HUDEP-2 (cell line): ENCODE data around the gene POU2AF2.
"Not testable (repeated sequence)": the region's sequence is repeated elsewhere in the genome, so short reads cannot be mapped to it uniquely, and the experiment has no call there.

ENCODE experiments used
- DNase-seq, 76 experiments: peaks; one replicate each; lab custom pipeline; 2025; ENCODE audit not compliant: unreplicated experiment in 76 of 76; lab: John Stamatoyannopoulos, UW

The POU2AF2 gene

DNA sequence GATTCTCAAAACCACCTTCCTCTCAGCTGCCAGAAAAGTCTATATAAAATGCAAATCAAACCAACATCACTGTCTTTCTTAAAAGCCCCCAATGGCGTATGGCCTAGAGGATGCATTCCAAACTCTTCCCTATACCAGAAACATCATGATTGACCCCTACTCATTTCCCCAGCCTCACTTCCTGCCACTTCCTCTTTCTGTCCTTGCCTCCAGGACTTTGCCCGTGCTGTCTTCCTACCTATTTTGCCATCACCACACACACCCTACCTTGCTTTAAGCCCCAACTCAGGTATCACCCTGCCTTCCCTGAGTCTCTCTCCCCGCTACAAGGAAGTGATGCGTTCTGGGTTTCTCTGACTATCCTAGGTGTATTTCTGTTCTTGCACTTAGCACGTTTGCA lies 8.1 kb downstream of the POU2AF2 start:
- no peak for DNase-seq

DNA sequence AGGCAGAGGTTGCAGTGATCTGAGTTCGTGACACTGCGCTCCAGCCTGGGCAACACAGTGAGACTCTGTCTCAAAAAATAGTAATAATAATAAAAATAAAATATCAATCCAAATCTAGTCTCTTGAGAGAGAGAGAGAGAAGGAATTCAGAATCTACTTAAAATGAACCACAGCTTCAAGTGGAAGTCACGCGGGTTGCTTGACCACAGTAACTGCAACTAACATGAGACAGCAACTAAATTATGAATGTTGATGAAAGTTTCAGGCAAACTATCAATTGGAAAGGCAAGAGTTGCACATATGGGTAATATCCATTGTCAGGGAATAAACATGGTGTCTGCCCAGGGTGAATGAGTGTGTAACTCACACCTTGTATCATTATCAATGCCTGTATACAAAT lies 12.5 kb downstream of the POU2AF2 start:
- DNase-seq = no peak

DNA sequence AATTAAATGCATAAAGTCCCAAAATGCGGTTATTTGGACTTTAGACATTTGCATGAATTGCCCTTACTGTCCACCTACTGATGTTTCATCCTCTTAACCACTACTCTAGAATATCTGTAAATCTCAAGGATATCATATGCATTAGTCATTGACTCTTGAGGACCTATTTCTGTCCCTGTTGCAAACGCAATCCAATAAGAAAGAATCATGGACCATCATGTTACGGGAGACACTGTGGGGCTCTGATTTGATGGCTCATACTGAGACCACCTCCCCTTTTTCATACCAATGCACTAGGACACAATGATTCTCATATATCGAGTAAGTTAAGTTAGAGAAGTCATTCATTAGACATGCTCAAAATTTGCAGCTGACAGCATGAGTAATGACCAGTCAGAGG lies 14.4 kb downstream of the POU2AF2 start:
- DNase-seq = no peak

DNA sequence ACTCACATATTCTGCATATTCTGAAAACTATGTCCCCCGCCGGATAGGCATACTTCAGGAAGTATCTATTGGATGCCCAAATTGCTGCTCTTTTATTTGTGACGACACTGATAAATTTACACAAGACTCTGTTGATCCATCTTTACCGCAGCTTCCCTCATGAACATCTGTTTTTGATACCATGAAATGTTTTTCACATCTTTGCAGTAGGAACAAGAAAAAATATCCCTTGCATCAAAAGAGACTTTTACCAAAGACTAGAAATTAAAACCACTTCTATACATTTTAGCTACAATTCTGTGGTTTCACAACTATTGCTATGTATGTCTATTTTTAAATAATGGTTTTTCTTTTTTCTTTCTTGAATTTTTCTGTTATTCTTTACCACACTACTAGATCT lies 15.3 kb downstream of the POU2AF2 start:
- no peak for DNase-seq

DNA sequence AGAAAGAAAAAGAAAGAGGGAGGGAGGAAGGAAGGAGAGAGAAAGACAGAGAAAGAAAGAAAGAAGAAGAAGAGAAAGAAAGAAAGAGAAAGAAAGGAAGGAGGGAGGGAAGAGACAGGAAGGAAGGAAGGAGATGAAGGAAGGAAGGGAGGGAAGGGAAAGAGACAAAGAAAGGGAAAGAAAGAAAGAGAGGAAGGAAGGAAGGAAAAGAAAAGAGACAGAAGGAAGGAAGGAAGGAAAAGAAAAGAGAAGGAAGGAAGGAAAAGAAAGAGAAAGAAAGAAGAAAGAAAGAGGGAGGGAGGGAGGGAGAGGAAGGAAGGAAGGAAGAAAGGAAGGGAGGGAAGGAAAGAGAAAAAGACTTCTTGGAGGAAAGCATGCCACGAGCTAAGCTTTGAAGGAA lies 19.1 kb downstream of the POU2AF2 start:
- DNase-seq = no peak

DNA sequence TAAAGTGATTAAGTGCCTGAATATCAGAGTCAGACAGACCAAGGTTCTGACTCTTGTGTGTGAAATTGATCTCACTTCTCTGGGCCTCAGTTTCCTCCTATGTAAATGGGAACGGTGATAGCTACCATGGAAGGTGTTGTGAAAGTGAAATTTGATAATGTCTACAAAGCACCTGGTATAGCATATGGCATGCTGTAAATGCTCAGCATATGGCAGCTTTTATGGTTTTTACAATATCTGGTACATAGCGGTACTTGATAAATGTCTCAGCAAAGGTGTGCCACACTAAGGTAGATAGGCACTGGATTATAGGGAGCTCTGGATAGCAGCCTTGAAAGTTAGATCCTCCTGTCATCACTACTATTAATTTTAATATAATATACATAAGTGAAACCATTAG lies 19.9 kb downstream of the POU2AF2 start:
- DNase-seq = no peak

DNA sequence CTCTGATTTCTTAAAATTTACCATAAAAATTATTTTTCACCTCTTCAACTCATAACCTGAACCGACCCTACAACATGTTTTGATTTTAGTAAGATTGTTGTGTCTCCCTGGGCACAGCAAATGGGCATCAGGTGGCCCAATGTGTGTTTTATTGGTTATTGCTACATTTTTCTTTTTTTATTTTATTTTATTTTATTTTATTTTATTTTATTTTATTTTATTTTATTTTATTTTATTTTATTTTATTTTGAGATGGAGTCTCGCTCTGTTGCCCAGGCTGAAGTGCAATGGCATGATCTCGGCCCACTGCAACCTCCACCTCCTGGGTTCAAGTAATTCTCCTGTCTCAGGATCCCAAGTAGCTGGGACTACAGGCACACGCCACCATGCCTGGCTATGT lies 22.8 kb downstream of the POU2AF2 start:
- DNase-seq = not testable (repeated sequence)

DNA sequence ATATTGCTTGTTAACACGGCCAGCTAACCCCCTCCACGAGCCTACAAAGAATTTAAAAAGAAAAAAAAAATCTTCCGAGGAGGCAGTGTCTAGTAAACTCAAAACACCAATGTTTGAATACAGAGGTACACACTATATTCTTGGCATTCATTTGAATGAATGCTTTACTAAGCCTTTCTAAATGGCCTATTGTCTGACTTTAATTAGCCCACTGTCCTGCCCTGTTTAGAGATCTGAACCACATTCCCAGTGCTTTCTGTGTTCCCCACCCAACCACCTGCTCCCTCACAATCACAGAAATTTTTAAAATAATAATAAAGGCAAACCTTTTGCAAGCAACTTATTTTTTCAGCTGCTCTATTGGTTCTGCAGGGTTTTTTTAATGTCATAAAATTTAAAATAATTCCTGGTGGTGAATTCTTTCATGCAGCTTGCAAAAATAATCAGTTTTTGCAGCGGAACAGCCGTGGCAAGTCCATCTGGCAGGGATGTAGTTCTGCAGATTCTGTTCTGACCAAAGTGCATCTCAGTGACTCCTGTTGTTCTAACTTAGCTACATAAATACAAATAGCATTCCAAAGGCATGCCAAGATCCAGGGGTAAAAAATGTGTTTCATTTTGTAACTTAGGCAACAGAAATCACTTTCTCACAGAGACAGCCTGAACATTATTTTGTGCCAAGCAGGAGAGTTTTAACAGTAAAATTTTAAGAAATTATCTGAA lies 23.8 kb downstream of the POU2AF2 start:
- no peak for DNase-seq

DNA sequence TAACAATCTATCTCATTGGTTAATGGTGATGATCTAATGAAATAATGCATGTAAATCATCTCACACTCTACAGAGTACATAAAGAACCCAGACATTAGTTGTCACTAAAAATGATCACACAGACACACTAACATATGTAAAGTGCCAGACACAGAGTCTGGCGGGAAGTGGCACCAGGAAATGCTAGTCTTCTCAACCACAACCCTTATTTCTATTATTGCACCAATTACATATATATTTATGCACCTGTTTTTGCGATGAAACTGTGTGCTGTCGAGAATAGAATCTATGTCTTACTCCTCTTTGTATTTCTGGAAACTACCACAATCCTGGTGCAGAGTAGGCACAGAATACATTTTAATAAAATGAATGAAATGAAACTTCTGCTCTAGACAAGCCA lies 26.9 kb downstream of the POU2AF2 start:
- DNase-seq = no peak

DNA sequence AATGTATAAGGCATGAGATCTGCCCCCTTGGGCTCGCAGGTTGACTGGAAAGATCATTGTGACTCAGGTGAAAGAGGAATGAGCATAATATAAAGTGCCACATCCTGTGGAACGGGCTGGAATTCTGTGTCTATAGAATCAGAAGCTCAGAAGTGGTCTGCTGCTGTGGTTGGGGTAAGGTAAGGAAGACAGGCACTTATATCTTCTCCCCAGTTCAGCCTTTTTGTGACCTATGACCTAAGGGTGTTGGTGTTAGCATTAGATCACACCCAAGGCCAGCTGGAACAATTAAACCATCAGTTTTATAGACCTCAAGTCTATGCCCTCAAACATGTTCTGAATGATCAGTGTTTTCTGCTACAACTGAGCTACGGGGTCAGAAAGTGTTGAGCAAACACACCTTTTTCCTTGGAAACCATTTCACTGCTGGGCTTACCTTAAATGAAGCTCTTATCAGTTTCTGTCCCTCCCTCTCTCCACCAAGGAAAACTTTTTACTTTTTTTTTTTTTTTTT lies 37.1 kb downstream of the POU2AF2 start:
- DNase-seq = no peak

DNA sequence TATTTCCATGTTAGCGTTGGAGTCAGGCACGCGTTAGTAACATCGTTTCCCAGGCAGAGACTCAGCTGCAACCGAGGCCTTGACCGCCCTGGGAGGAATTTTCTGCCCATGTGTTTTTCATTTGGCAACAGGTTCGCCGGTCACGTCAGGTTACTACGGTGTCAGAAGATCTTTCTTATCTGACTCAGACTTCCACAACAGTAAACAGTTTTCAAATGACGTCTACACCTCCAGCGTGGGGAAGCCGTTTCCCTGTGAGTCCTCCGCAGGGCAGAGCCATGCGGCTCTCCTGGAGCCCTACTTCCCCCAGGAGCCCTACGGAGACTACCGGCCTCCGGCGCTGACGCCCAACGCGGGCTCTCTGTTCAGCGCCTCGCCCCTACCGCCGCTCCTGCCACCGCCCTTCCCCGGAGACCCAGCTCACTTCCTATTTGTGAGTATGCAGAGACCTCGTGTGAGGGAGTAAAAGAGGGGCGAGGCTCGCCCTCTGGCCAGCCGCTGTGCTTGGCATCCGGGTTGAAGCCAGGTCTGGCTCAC lies 38.5 kb downstream of the POU2AF2 start:
- no peak for DNase-seq

DNA sequence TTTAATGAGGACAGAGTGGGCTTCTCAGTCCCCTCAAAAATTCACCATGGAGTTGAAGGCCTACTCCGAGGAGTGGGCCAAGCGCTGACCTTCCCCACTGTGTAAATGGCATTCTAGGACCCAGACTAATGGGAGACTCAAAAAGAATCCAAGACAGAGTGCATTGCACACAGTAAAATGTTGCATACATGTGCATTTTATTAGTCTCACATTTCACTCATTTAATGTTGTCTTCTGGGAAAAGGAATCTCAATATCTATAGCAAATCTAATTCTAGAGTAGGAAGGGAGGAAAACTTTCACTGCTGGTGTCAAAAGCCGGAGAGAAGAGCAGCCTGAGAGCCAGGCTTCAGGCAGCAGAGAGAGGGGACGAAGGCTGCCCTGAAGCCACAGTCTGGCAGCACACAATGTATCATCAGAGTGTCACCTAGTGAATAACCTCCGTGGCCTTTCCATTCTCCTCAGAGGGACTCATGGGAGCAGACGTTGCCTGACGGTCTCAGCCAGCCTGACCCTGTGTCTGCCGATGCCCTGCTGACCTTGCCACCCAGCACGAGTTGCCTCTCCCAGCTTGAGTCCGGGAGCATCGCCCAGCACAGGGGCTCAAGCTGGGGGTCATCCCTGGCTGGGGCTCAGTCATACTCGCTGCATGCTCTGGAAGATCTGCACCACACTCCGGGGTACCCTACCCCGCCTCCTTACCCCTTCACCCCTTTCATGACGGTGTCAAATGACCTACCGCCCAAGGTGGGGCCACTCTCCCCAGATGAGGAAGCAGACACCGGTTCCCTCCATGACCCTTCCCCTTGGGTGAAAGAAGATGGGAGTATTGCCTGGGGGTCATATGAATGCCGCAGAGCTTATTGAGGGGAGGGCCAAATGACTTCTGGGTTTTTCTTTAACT lies 39.9 kb downstream of the POU2AF2 start:
- DNase-seq = no peak

DNA sequence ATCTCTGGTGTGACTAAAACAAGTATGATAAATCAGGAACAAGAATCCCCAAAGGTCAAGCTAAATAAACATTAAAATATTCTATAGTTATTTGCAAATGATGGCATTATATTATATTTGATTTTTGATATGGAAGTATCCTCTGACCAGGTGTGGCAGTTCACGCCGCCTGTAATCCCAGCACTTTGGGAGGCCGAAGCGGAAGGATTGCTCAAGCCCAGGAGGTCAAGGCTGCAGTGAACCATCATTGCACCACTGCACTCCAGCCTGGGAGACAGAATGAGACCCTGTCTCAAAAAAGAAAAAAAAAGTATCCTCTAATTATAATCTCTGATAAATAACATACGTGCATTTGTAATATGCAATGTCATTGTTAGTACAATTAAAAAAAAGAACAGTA lies 46.2 kb downstream of the POU2AF2 start:
- no peak for DNase-seq

DNA sequence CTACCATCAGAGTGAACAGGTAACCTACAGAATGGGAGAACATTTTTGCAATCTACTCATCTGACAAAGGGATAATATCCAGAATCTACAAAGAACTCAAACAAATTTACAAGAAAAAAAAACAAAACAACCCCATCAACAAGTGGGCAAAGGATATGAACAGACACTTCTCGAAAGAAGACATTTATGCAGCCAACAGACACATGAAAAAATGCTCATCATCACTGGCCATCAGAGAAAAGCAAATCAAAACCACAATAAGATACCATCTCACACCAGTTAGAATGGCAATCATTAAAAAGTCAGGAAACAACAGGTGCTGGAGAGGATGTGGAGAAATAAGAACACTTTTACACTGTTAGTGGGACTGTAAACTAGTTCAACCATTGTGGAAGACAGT lies 46.9 kb downstream of the POU2AF2 start:
- DNase-seq = not testable (repeated sequence)

DNA sequence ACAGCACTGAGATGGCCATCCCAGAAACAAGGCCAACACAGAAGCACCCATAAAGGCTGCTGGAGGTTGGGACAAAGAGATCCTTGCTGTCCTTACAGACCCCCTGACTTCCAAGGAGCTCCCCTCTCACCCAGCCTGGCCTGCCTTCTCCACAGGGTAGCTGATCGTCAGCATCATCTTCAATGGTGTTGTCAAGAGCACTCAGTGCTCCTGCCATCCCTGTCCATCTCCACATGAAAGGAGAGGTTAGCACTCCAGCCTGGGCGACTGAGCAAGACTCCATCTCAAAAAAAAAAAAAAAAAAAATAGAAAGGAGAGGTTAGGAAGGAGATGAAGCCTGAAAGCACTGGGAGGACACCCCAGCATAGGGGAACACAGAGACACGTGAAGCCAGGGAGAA lies 50.7 kb downstream of the POU2AF2 start:
- DNase-seq = no peak

DNA sequence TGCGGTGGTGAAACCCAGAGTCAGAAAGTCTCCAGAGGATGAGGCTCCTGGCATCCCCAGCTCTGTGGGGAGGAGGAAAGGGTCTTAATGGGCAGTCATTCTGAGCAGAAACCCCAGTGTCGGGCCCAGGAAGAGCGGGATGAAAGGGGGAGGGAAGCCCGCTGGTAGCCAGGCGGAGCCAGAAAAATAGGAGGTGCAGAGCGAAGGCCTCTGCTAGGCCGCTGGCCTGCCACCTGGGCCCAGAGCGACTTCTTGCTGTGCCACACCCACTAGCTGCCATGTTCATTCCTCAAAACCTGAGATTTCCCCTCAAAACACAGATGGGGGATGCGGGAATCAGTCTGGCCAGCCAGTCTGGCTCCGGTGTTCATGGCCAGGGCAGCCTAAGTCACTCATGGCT lies 52.2 kb downstream of the POU2AF2 start:
- DNase-seq = no peak

DNA sequence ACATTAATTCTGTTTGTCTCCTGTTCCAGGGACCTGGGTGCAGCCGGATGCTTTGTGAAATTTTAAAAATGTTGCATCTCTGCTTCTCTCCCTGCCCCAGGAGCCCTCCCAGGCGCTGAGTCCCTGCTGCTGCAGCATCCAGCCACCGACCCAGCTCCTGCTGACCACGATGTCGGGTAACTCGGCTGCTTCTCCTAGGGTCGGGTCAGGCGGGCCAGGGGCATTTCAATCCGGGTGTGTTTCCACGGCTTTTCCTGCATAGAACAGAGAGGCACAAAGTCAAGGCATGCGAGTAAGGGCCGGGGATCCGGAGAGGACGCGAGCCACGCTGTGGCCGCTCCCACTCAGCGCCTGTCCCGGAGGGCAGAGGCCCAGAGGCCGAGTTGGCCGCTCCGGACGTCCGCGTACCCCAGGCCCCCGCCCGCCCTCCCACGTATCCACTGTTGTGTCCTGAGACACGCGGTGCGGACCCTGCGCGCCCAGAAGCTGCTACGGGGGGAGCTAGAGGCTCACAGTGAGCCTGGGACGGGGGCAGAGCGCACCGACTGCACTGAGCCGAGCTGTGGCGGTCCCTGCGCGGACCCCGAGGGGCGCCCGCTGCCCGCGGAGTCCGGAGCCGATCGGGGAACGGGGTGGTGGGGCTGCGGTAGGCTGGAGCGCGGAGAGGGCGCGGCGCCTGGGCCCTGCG lies 53.0 kb downstream of the POU2AF2 start, which contains the start of gene POU2AF3:
POU2AF3 (plus strand) TSS at position 134 of the 688 bp plus-strand sequence; CDS start at position 170, 36 bp downstream.
- no peak for DNase-seq

DNA sequence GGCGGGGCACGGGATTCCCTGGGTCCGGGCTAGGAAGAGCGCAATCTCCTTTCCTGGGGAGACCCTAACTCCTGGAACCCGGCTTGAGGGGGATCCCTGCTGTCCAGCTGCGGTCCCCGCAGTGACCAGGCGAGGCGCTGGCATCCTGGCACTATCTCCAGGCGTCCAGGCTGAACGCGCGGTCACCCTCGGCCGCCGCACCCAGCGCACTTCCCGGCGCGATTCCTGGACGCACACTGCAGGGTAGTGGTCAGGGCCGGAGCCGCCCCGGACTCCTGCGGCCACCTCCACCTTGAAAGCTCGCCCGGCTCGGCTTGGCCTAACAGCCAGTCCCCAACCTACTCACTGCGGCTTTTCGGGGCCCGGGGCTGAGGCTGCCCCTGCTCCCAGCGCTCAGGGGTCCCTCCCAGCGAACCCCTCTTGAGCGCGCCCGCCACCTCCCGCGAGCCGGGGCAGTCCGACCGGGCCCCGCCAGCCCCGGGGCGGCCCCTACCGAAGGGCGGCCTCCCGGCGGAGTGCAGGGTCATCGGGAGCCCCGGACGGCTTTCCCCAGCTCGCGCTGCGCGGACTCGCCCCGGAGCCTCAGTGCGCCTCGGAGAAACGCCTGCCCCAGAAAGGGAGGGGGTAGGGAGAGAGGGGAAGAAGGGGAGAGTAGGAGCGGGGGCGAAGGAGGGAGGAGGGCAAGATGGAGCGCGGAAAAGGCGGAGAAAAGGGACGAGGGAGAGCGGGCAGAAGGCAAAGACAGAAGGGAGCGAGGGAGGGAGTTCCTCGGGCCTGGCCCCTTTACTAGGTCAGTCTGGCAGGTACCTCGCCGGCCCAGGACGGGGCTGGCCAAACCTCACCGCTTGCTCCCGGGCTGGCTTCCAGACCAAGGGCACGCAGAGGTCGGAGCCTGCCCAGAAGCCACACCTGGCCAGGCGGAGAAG lies 53.8 kb downstream of the POU2AF2 start:
- DNase-seq = no peak

DNA sequence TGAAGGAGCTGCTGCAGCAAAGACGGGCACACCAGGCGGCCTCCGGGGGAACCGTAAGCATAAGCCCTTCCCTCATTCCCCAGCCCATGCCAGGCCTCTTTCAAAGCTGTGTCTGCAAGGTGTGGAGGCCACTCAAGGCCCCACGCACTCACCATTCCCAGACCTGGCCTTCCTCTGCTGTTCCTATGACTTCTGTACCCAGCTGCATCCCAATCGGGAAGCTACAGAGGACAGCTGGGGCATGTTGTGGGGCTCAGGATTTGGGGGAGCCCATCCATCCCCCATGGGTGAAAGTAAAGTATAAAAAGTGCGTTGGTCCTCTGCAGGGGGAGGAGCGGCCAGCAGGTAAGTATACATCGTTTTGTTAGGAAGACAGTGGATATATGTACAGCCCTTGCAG lies 55.0 kb downstream of the POU2AF2 start:
- no peak for DNase-seq
